Transverse colon (tissue), 3 donors: ENCODE results near the gene SSRP1.

Source experiments
- POLR2A ChIP-seq: fragments of 450-650 bp; IDR thresholded peaks from one replicate; pipeline ENCODE4 v1.6.1; 2016; ENCODE audit warnings: antibody characterized with exemption, mild to moderate bottlenecking, moderate library complexity
- TF ChIP-seq, protein P1 (sequence below), 5 experiments: fragments of 200-600 bp in 3 of 5; fragments of 450-650 bp in 2 of 5; sonication (generic) in 3 of 5; IDR thresholded peaks; 1 replicate in 2 of 5; 2 replicates in 3 of 5; pipeline ENCODE4 v1.5.1; 2016 to 2017; ENCODE audit warnings: antibody characterized with exemption in 5 of 5, inconsistent platforms in 3 of 5, mild to moderate bottlenecking in 2 of 5, moderate library complexity in 1 of 5

DNA sequence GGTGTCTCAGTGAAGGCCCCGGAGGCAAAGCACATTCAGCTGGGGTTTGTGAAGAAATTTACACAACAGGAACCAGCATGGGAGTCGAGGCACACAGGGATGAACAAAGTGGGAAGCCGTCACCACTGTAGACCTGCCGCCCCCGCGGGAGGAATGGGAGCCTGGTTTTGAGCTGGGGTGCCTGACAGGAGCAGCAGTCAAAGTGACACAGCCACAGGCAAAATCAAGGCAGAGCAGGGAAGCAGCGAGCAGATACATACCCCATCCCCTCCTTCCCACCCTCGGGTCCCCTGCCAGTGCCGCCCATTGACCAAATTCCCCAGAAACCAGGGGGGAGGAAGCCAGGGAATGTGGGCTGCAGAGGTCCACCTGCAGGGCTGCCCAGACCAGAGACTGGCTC, 23.3 kb upstream of the SSRP1 start:
- TF ChIP-seq, protein P1, sequence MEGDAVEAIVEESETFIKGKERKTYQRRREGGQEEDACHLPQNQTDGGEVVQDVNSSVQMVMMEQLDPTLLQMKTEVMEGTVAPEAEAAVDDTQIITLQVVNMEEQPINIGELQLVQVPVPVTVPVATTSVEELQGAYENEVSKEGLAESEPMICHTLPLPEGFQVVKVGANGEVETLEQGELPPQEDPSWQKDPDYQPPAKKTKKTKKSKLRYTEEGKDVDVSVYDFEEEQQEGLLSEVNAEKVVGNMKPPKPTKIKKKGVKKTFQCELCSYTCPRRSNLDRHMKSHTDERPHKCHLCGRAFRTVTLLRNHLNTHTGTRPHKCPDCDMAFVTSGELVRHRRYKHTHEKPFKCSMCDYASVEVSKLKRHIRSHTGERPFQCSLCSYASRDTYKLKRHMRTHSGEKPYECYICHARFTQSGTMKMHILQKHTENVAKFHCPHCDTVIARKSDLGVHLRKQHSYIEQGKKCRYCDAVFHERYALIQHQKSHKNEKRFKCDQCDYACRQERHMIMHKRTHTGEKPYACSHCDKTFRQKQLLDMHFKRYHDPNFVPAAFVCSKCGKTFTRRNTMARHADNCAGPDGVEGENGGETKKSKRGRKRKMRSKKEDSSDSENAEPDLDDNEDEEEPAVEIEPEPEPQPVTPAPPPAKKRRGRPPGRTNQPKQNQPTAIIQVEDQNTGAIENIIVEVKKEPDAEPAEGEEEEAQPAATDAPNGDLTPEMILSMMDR (IDR thresholded peaks at IDR 0.05): no peak
- TF ChIP-seq POLR2A: no peak
